HTERT RPE-1 (cell line): Measurements from ENCODE around the gene SETD5.

Source experiments
- in situ Hi-C: fragments of 300-500 bp; cut with MboI; formaldehyde crosslinking; loops from 4 replicates; pipeline ENCODE4 v1.14.3; 2020; ENCODE audit warnings: low sequenced_read_pairs

The SETD5 gene

DNA sequence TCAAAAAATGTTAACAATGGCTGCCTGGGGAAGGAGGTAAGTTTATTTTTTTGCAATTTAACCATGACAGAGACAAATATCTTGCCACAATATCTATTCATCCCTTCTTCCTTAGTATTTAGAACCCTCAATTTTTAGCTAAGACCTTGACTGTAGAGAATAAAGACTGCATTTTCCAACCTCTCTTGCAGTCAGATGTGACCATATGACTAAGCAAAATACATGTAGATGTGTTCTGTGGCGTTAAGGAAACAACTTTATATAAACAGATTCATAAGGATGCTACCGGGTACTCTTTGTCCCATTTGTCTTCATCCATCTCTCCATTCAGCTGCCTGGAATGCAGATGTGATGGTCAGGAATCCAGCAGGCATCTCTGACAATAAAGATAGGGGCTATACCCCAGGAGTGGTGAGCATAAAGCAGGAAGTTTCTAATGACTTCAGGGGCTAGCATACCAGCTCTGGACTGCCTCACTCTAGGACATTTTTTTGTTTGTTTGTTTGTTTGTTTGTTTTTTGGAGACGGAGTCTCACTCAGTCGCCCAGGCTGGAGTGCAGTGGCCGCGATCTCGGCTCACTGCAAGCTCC, 115.1 kb downstream of the SETD5 start:
- in situ Hi-C loops = no loop called here

DNA sequence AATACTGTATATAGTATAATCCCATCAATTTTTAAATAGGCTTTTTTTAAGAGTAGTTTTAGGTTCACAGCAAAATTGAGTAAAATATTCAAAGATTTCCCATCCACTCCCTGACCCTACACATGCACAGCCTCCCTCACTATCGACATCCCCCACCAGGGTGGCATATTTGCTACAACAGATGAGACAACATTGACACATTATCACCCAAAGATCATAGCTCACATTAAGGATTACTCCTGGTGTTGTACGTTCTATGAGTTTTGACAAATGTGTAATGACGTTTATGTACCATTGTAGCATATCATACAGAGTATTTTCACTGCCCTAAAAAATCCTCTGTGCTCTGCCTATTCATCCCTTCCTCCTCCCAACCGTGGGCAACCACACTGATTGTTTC, 116.9 kb downstream of the SETD5 start:
- in situ Hi-C loops = no loop called here

DNA sequence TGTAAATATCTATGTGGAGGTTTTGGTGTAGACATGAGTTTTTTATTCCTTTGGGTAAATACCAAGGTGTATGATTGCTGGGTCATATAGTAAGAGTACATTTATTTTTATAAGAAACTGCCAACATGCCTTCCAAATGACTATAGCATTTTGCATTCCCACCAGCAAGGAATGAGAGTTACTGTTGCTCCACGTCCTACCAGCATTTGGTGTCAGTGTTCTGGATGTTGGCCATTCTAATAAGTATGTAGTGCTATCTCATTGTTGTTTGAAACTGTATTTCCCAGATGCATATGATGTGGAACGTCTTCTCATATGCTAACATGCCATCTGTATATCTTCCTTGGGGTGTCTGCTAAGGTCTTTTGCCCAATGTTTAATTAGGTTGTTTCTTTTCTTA, 117.5 kb downstream of the SETD5 start:
- in situ Hi-C loops = no loop called here

DNA sequence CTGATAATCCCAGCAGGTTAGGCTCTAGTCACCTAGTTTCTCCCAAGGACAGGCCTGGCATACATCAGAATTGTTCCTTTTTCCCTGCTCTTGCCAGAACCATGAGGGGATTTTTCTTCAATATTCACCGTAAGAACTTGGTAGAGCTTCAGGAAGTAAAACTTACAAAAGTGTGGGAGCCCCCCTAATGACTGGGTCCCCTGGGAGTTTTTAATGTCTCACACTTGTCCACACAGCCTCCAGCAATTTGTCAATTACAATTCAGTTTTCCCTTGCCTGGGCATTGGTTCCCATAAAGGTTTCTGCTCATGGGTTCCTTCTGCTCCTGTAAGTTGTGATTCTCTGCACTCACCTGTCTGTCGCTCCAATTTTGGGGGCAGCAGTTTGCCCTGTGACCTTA, 127.7 kb downstream of the SETD5 start:
- in situ Hi-C loops = no loop called here
